D721Med (cell line): Measurements from ENCODE around the gene SRGAP2C.
"Not testable (repeated sequence)": the region's sequence is repeated elsewhere in the genome, so short reads cannot be mapped to it uniquely, and the experiment has no call there.

Experiments
- DNase-seq: peaks from one replicate; pipeline ENCODE4 v3.0.0; 2011; ENCODE audit warnings: low spot score; ENCODE audit not compliant: insufficient read length
- FAIRE-seq: peaks from 2 replicates; lab custom pipeline; 2011; peaks lifted over from hg19 to GRCh38; lab: Jason Lieb, UNC
- CTCF ChIP-seq: IDR thresholded peaks from 2 replicates; pipeline ENCODE4 v1.5.1; 2012; ENCODE audit warnings: mild to moderate bottlenecking, control low read depth; ENCODE audit not compliant: insufficient read depth; ENCODE audit errors: missing control alignments

The SRGAP2C gene

GRCh38 chr1:121397101-121397500 lies 212.3 kb downstream of the SRGAP2C start:
- FAIRE-seq, DNase-seq: not testable (repeated sequence)

GRCh38 chr1:121399193-121399592 lies 214.4 kb downstream of the SRGAP2C start:
- DNase-seq, FAIRE-seq: not testable (repeated sequence)

GRCh38 chr1:121400108-121400507 lies 215.3 kb downstream of the SRGAP2C start:
- FAIRE-seq, DNase-seq: not testable (repeated sequence)

GRCh38 chr1:121400541-121401310 lies 216.0 kb downstream of the SRGAP2C start:
- FAIRE-seq, DNase-seq: not testable (repeated sequence)

GRCh38 chr1:121401375-121401955 lies 216.7 kb downstream of the SRGAP2C start:
- not testable (repeated sequence) for FAIRE-seq

GRCh38 chr1:121403254-121403653 lies 218.5 kb downstream of the SRGAP2C start:
- DNase-seq, FAIRE-seq: not testable (repeated sequence)

More at GRCh38 chr1:121401375-121401955, 216.7 kb downstream of the SRGAP2C start:
- DNase-seq = not testable (repeated sequence)

GRCh38 chr1:121408354-121408753 lies 223.6 kb downstream of the SRGAP2C start:
- no peak for TF ChIP-seq CTCF
- no peak for DNase-seq
- no peak for FAIRE-seq

- DNase-seq (no peak), FAIRE-seq (no peak)
- no peak for TF ChIP-seq CTCF
Measured at GRCh38 chr1:121413821-121414220, 229.0 kb downstream of the SRGAP2C start.

GRCh38 chr1:121414905-121415304 lies 230.1 kb downstream of the SRGAP2C start:
- no peak for DNase-seq
- TF ChIP-seq CTCF = no peak
- no peak for FAIRE-seq

- no peak for TF ChIP-seq CTCF
- no peak for FAIRE-seq
- DNase-seq = no peak
Measured at GRCh38 chr1:121417325-121417923, 232.6 kb downstream of the SRGAP2C start.
